Brain microvascular endothelial cell (primary cell): ENCODE data around the gene CALML4.
"Not testable (repeated sequence)": the region's sequence is repeated elsewhere in the genome, so short reads cannot be mapped to it uniquely, and the experiment has no call there.

ENCODE experiments used
- DNase-seq: peaks from one replicate; pipeline ENCODE4 v3.0.0-alpha.2; 2020
- H3K27ac ChIP-seq: fragments of 250-450 bp; sonication (Bioruptor Pico); 2 replicates; pipeline ENCODE4 v1.5.1; 2020; ENCODE audit warnings: mild to moderate bottlenecking, moderate library complexity
- H3K27me3 ChIP-seq: fragments of 250-450 bp; sonication (Bioruptor Pico); replicated peaks from 2 replicates; pipeline ENCODE4 v1.5.1; 2020; ENCODE audit warnings: mild to moderate bottlenecking
- H3K36me3 ChIP-seq: fragments of 250-450 bp; sonication (Bioruptor Pico); replicated peaks from 2 replicates; pipeline ENCODE4 v1.5.1; 2020; ENCODE audit warnings: mild to moderate bottlenecking
- H3K4me3 ChIP-seq: 2 replicates; pipeline ENCODE4 v1.5.1; 2011; ENCODE audit warnings: low read depth, mild to moderate bottlenecking, control low read depth, low read length, moderate library complexity
- in situ Hi-C: cut with HindIII; loops from 2 replicates; pipeline ENCODE4 v1.10.0; 2017; ENCODE audit warnings: low sequenced_read_pairs, low pct_ligation_motif_present
- TF ChIP-seq, protein P1 (sequence below): IDR thresholded peaks from 2 replicates; pipeline ENCODE4 v1.5.1; 2011; ENCODE audit warnings: low read depth, mild to moderate bottlenecking, moderate library complexity, low read length, control low read depth, inconsistent platforms; ENCODE audit errors: missing control alignments

The CALML4 gene

DNA sequence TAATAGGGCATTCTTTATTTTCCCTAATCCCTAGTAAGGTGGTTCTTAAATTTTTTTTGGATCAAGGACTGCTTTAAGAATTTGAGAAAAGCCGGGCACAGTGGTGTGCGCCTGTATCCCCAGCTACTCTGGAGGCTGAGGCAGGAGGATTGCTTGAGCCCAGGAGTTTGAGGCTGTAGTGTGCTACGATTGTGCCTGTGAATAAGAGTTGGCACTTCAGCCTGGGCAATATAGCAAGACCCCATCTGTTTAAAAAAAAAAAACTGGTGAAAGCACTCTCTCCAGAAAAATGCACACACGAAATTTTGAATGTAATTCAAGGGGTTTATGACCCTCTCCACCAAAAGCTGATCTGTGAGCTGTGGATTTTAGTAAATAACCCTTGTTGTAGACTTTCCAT lies 32.0 kb downstream of the CALML4 start:
- no peak for DNase-seq
- no peak overlapping the region for H3K27ac ChIP-seq
- no peaks in the 10 kb centered on the region for H3K27me3 ChIP-seq
- H3K4me3 ChIP-seq = no peak overlapping the region
- in situ Hi-C loops = no loop called here
- TF ChIP-seq, protein P1, sequence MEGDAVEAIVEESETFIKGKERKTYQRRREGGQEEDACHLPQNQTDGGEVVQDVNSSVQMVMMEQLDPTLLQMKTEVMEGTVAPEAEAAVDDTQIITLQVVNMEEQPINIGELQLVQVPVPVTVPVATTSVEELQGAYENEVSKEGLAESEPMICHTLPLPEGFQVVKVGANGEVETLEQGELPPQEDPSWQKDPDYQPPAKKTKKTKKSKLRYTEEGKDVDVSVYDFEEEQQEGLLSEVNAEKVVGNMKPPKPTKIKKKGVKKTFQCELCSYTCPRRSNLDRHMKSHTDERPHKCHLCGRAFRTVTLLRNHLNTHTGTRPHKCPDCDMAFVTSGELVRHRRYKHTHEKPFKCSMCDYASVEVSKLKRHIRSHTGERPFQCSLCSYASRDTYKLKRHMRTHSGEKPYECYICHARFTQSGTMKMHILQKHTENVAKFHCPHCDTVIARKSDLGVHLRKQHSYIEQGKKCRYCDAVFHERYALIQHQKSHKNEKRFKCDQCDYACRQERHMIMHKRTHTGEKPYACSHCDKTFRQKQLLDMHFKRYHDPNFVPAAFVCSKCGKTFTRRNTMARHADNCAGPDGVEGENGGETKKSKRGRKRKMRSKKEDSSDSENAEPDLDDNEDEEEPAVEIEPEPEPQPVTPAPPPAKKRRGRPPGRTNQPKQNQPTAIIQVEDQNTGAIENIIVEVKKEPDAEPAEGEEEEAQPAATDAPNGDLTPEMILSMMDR = no peak
- H3K36me3 ChIP-seq = no peaks in the 10 kb centered on the region

DNA sequence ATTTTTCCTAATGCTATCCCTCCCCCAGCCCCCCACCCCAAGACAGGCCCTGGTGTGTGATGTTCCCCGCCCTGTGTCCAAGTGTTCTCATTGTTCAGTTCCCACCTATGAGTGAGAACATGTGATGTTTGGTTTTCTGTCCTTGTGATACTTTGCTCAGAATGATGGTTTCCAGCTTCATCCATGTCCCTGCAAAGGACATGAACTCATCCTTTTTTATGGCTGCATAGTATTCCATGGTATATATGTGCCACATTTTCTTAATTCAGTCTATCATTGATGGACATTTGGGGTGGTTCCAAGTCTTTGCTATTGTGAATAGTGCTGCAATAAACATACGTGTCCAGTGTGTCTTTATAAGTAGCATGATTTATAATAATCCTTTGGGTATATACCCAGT lies 33.1 kb downstream of the CALML4 start:
- H3K27me3 ChIP-seq, DNase-seq, H3K36me3 ChIP-seq, in situ Hi-C loops, H3K4me3 ChIP-seq, H3K27ac ChIP-seq: not testable (repeated sequence)

DNA sequence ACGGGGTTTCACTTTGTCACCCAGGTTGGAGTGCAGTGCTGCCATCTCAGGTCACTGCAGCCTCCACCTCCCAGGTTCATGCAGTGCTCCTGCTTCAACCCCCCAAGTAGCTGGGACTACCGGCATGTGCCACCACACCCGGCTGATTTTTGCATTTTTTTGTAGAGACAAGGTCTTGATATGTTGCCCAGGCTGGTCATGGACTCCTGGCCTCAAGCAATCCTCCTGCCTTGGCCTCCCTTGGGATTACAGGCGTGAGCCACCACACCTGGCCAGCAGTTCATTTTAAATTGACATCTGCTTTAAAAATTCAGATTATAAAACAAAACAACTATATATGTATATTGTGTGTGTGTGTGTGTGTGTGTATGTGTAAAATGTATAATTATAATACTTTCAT lies 38.3 kb downstream of the CALML4 start:
- Histone ChIP-seq H3K36me3 (no peaks in the 10 kb centered on the region), H3K4me3 (no peak overlapping the region), H3K27ac (no peak overlapping the region), H3K27me3 (no peaks in the 10 kb centered on the region)
- no peak for DNase-seq
- TF ChIP-seq, protein P1 = no peak
- in situ Hi-C loops = no loop called here

DNA sequence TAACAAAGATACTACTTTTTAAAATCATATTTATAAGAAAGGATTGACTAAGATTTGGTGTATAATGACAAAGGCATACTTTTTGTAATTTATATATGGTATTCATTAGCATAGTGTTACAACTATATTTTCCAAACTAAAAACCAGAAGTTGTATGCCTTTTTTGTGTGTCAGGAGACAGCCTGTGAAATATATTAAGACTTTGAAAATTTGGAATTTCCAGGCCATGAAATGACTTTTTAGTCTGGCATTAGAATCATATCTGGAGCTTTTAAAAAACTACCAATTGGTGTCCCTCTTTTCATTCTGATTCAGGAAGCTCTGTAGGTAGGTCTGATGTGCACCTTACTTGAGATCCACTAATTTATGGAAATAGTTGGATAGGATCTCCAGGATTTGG lies 41.9 kb downstream of the CALML4 start:
- no peak for DNase-seq
- Histone ChIP-seq H3K36me3 (no peaks in the 10 kb centered on the region), H3K4me3 (no peak overlapping the region), H3K27ac (no peak overlapping the region), H3K27me3 (no peaks in the 10 kb centered on the region)
- in situ Hi-C loops = no loop called here
- TF ChIP-seq, protein P1 = no peak

DNA sequence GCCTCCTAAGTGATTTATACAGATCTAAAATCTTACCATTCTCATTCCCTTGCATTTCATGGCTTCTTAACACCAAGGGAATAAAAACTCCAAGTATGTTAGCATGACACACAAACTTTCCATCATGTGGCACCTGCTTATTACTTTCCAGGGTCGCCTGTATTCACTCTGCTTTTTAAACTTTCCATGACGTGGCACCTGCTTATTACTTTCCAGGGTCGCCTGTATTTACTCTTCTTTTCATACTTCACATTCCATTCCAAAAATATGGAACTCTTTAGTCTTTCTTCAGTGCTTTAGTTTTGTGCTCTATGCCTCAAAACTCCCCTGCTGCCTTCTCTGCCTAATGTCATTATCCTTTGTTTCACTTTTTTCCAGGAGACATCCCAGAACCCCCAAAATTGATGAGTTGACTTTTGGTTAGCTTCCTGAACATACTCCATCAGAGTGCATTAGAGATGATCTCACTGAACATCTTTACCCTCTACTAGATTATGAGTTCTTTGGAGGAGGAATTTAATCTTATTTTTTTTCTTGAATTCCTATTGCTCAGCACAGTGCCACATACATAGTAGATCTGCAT lies 47.0 kb downstream of the CALML4 start:
- TF ChIP-seq, protein P1 = no peak
- H3K4me3 ChIP-seq = no peak overlapping the region
- H3K27ac ChIP-seq = no peak overlapping the region
- DNase-seq = no peak
- H3K36me3 ChIP-seq = peaks cover 7% of the 10 kb centered on the region
- in situ Hi-C loops = no loop called here
- no peaks in the 10 kb centered on the region for H3K27me3 ChIP-seq

DNA sequence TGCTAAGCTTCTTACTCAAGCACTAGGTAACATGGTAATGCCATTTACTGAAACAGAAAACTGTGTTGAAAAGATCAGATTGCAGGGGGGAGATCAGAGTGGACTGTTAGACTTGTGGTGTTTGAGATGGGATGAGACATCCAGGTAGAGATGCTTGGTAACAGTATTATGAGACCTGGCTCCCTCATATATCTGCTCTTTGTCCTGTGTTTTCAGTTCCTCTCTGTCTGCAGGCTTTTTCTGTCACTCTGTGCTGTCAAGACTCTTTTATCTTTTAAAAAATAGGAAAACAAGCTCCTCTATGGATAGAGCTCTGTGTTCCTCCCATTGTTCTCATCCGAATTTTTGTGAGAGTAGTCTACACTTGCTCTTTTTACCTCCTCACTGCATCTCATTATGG lies 48.1 kb downstream of the CALML4 start:
- no peak overlapping the region for H3K27ac ChIP-seq
- no peak overlapping the region for H3K4me3 ChIP-seq
- in situ Hi-C loops = no loop called here
- H3K36me3 ChIP-seq = peaks cover 7% of the 10 kb centered on the region
- DNase-seq = no peak
- no peaks in the 10 kb centered on the region for H3K27me3 ChIP-seq
- TF ChIP-seq, protein P1 = no peak
